GM21723 (cell line): ENCODE results near the gene SERPINB6.
"Not testable (repeated sequence)": the region's sequence is repeated elsewhere in the genome, so short reads cannot be mapped to it uniquely, and the experiment has no call there.

Source experiments
- ATAC-seq: cut with Tn5 transposase; IDR thresholded peaks from one replicate; pipeline ENCODE4 v1.9.1; 2021; ENCODE audit warnings: mild to moderate bottlenecking, moderate library complexity; ENCODE audit not compliant: unreplicated experiment

The SERPINB6 gene

GRCh38 chr6:2977799-2978590, 6.6 kb upstream of the SERPINB6 start:
- no peak for ATAC-seq

- ATAC-seq: no peak
Observed at GRCh38 chr6:2977290-2977689, 5.9 kb upstream of the SERPINB6 start.

- no peak for ATAC-seq
Observed at GRCh38 chr6:2976571-2977085, 5.3 kb upstream of the SERPINB6 start.

DNA sequence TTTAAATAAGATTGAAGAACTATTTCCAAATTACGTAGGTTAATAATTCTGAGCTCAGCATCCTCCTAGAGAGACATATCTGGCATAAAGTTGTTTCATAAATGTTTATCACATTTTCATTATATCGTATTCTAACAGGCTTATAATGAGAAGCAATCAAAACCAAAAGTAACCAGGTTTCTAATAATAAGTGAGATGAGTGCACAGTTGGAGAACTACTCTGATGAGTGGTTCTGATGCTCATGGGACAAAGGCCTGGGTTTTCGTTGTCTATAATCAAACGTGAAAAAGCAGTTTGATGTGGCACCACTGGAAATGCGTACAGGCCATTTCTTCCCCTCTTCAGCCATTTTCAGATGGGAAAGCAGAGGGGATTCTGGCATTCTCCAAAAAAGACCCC, 4.7 kb upstream of the SERPINB6 start:
- ATAC-seq: no peak

DNA sequence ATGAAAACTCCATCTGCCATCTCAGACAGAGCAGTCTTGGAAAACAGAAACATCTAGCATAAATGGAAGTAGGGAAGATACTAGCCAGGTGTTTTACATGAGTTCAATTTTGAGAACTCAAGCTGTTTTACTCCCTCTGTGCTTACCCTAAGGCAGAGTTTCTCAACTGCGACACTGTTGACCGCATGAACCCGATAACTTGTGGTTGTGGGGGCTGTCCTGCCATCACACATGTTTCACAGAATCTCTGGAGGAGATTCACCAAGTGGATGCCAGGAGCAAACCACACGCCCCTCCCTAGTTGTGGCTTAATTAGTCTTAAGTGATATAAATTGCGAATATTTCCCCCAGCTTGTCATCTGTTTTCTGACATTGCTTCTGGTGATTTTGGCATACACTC, 2.3 kb upstream of the SERPINB6 start:
- ATAC-seq: no peak

DNA sequence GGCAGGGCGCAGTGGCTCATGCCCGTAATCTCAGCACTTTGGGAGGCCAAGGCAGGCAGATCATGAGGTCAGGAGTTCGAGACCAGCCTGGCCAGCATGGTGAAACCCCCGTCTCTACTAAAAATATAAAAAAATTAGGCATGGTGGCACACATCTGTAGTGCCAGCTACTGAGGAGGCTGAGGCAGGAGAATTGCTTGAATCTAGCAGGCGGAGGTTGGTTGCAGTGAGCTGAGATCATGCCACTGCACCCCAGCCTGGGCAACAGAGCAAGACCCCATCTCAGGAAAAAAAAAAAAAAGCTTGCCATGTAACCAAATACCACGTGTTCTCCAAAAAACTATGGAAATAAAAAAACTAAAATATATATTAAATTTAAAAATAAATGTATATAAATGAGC, 1.8 kb upstream of the SERPINB6 start:
- ATAC-seq: not testable (repeated sequence)

DNA sequence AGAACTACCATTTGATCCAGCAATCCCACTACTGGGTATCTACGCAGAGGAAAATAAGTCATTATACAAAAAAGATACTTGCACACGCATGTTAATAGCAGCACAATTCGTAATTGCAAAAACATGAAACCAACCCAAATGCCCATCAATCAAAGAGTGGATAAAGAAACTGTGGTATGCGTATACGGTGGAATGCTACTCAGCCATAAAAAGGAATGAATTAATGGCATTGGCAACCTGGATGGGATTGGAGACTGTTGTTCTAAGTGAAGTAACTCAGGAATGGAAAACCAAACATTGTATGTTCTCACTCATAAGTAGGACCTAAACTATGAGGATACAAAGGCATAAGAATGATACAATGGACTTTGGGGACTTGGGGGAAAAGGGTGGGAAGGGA, 1.3 kb upstream of the SERPINB6 start:
- not testable (repeated sequence) for ATAC-seq

DNA sequence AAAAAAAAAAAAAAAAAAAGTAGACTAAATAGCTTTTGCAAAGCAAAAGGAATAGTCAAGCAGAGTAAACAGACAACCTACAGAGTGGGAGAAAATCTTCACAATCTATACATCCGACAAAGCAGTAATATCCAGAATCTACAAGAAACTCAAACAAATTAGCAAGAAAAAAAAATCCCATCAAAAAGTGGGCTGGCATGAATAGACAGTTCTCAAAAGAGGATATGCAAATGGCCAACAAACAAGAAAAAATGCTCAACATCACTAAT, 786 bp upstream of the SERPINB6 start:
- ATAC-seq: not testable (repeated sequence)

GRCh38 chr6:2970753-2971419, 481 bp downstream of the SERPINB6 start:
- no peak for ATAC-seq

- ATAC-seq: no peak
Observed at GRCh38 chr6:2970034-2970685, 1.2 kb downstream of the SERPINB6 start.

GRCh38 chr6:2969549-2969948, 1.8 kb downstream of the SERPINB6 start:
- no peak for ATAC-seq

- no peak for ATAC-seq
Observed at GRCh38 chr6:2968600-2969135, 2.7 kb downstream of the SERPINB6 start.

DNA sequence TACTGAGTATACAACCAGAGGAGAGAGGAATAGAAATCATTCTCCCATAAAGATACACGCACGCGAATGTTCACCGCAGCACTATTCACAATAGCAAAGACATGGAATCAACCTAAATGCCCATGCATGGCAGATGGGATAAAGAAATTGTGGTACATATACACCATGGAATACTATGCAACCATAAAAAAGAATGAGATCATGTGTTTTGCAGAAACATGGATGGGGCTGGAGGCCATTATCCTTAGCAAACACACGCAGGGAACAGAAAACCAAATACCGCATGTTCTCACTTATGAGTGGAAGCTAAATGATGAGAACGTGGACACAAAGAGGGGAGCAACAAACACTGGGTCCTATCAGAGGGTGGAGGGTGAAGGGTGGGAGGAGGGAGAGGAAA, 3.4 kb downstream of the SERPINB6 start:
- ATAC-seq: no peak

GRCh38 chr6:2966347-2966746, 5.0 kb downstream of the SERPINB6 start:
- no peak for ATAC-seq

- no peak for ATAC-seq
Observed at GRCh38 chr6:2964793-2965505, 6.4 kb downstream of the SERPINB6 start.

GRCh38 chr6:2963756-2964155, 7.6 kb downstream of the SERPINB6 start:
- ATAC-seq: no peak

DNA sequence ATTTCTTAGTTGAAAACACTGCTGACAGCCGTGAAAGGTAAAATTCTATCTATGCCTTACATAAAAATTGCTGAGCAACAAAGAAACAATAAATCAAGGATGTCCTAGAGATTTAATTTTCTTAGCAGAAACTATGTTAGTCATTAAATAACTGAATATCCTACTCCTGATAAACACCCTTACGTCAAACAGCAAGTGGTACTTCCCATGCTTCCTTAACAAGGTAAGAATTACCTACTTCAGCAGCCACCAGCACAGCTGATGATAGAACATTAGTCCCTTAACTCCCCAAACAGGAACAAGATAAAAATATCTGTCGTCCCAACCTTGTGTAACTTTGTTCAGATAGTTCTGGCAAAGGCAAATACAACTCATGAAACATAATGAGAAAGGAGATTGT, 8.7 kb downstream of the SERPINB6 start:
- no peak for ATAC-seq

- ATAC-seq: no peak
Observed at GRCh38 chr6:2962004-2962403, 9.4 kb downstream of the SERPINB6 start.

DNA sequence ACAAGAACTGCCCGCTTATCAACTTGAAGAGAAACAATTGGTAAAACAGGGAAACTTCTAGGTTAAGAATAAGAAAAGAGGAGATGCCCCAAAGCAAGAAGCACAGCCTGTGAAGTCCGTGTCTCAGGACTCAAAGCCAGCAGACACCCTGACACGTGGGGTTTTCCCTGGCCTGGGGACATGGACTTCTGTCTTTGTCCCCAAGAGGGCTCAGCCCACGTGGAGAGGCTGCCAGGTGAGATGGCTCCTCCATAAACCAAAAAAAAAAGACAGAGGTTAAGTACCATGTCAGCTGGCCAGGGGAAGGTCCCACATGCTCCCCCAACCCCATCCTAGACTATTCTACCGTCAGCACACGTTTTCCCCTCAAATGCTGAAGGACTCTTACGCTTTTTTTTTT, 9.9 kb downstream of the SERPINB6 start:
- ATAC-seq: no peak

DNA sequence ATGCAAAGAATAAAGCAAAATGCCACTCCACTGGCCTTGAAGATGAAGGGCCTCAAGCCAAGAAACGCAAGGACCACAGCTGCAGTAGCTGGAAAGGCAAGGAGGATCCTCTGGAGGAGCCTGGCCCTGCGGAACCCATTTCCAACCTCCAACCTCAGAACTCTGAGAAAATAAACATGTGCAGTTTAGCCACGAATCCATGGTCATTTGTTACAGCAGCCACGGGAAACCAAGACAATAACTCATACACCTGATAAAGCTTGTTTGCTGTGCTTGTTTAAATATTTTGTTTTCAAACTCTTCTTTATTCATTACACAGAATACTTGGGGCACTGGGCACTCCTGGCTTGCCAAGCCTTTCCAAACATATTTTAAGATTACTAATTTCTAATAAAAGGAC, 10.4 kb downstream of the SERPINB6 start:
- ATAC-seq: no peak
